Esophagus squamous epithelium (tissue), 4 donors: ENCODE results near the gene LDB3.

ENCODE experiments used
- CTCF ChIP-seq, 6 experiments: fragments of 450-650 bp in 4 of 6; fragments of 200-600 bp in 2 of 6; sonication (generic) in 2 of 6; IDR thresholded peaks; one replicate each; pipeline ENCODE4 v1.5.1; 2016 to 2019; ENCODE audit warnings: antibody characterized with exemption in 6 of 6, mild to moderate bottlenecking in 4 of 6, moderate library complexity in 4 of 6
- POLR2A ChIP-seq, 4 donors: fragments of 450-650 bp; IDR thresholded peaks; one replicate each; pipeline ENCODE4 v1.6.1; 2017; ENCODE audit warnings: antibody characterized with exemption in 4 of 4, mild to moderate bottlenecking in 4 of 4, moderate library complexity in 3 of 4

GRCh38 chr10:86646532-86646931 is 21.8 kb upstream of the LDB3 start:
- TF ChIP-seq POLR2A (IDR thresholded peaks at IDR 0.05) (no peak), CTCF (IDR thresholded peaks at IDR 0.05) (no peak)
